WTC11 (cell line): ENCODE results near the gene PDZRN4. TPM values are rescaled to one million over a fixed set of nuclear protein-coding genes. Genes with fewer than 3 reads are reported as not detected.

ENCODE experiments used
- ATAC-seq: fragments of 200-7000 bp; cut with Tn5 transposase; 2 replicates; pipeline ENCODE4 v1.10.0; 2021; ENCODE audit warnings: mild to moderate bottlenecking, moderate library complexity
- CTCF ChIA-PET: fragments of 300-600 bp; sonication (Branson Sonifier 250); formaldehyde crosslinking; loops from one replicate; lab custom pipeline; 2021; ENCODE audit warnings: antibody characterized with exemption; lab: Charles Lee
- POLR2A ChIA-PET: fragments of 350-600 bp; sonication (Branson Sonifier 250); formaldehyde crosslinking; loops from one replicate; lab custom pipeline; 2021; ENCODE audit warnings: antibody characterized with exemption; lab: Charles Lee
- DNase-seq: peaks from one replicate; pipeline ENCODE4 v3.0.0; 2021; ENCODE audit warnings: low spot score
- H3K27ac Mint-ChIP-seq: 2 replicates; pipeline ENCODE4 v1.8.0; 2021; ENCODE audit warnings: mixed read lengths
- H3K27me3 Mint-ChIP-seq: 2 replicates; pipeline ENCODE4 v1.8.0; 2021; ENCODE audit warnings: low read depth, mild to moderate bottlenecking, moderate library complexity, mixed read lengths
- H3K36me3 Mint-ChIP-seq: 2 replicates; pipeline ENCODE4 v1.8.0; 2021; ENCODE audit warnings: mixed read lengths
- H3K4me1 Mint-ChIP-seq: 2 replicates; pipeline ENCODE4 v1.8.0; 2022; ENCODE audit warnings: mixed read lengths
- H3K4me3 Mint-ChIP-seq: 2 replicates; pipeline ENCODE4 v1.8.0; 2021; ENCODE audit warnings: mild to moderate bottlenecking, moderate library complexity, mixed read lengths
- H3K9me3 Mint-ChIP-seq: 2 replicates; pipeline ENCODE4 v1.8.0; 2021; ENCODE audit warnings: mixed read lengths
- AFF4 ChIP-seq: sonication (generic); formaldehyde crosslinking; IDR thresholded peaks from 2 replicates; pipeline ENCODE4 v1.8.1; 2023; ENCODE audit warnings: mild to moderate bottlenecking, missing genetic modification reagents, borderline replicate concordance
- ESRRA ChIP-seq: sonication (generic); formaldehyde crosslinking; IDR thresholded peaks from 2 replicates; pipeline ENCODE4 v1.8.1; 2022; ENCODE audit warnings: mild to moderate bottlenecking, missing genetic modification reagents, borderline replicate concordance
- ETV6 ChIP-seq: sonication (generic); formaldehyde crosslinking; IDR thresholded peaks from 2 replicates; pipeline ENCODE4 v1.8.1; 2022; ENCODE audit warnings: mild to moderate bottlenecking, missing genetic modification reagents
- FOXP1 ChIP-seq: sonication (generic); formaldehyde crosslinking; IDR thresholded peaks from 2 replicates; pipeline ENCODE4 v1.8.0; 2022; ENCODE audit warnings: missing genetic modification reagents, mild to moderate bottlenecking, moderate library complexity, borderline replicate concordance
- GTF2I ChIP-seq: fragments of 250-450 bp; sonication (Bioruptor Pico); conservative IDR thresholded peaks from 2 replicates; pipeline ENCODE4 v1.4.0; 2021; ENCODE audit warnings: mild to moderate bottlenecking
- IRF2 ChIP-seq: sonication (generic); formaldehyde crosslinking; IDR thresholded peaks from 2 replicates; pipeline ENCODE4 v1.8.0; 2022; ENCODE audit warnings: low read depth, missing genetic modification reagents, borderline replicate concordance
- JUN ChIP-seq: sonication (generic); formaldehyde crosslinking; IDR thresholded peaks from 2 replicates; pipeline ENCODE4 v1.8.0; 2023; ENCODE audit warnings: mild to moderate bottlenecking, missing genetic modification reagents
- PRRX2 ChIP-seq: fragments of 250-450 bp; sonication (Bioruptor Pico); IDR thresholded peaks from 2 replicates; pipeline ENCODE4 v1.8.0; 2021; ENCODE audit warnings: mild to moderate bottlenecking
- RELA ChIP-seq: sonication (generic); formaldehyde crosslinking; IDR thresholded peaks from 2 replicates; pipeline ENCODE4 v1.8.1; 2022; ENCODE audit warnings: missing genetic modification reagents, mild to moderate bottlenecking, borderline replicate concordance
- SOX15 ChIP-seq: fragments of 250-450 bp; sonication (Bioruptor Pico); IDR thresholded peaks from 2 replicates; pipeline ENCODE4 v1.9.0; 2021; ENCODE audit warnings: mild to moderate bottlenecking
- ZNF138 ChIP-seq: sonication (generic); formaldehyde crosslinking; conservative IDR thresholded peaks from 2 replicates; pipeline ENCODE4 v1.8.1; 2022; ENCODE audit warnings: mild to moderate bottlenecking, moderate library complexity, missing genetic modification reagents
- ZNF281 ChIP-seq: sonication (generic); formaldehyde crosslinking; IDR thresholded peaks from 2 replicates; pipeline ENCODE4 v1.8.0; 2023; ENCODE audit warnings: mild to moderate bottlenecking, missing genetic modification reagents
- ZNF396 ChIP-seq: fragments of 250-450 bp; sonication (Bioruptor Pico); IDR thresholded peaks from 2 replicates; pipeline ENCODE4 v1.8.0; 2021; ENCODE audit warnings: mild to moderate bottlenecking, moderate library complexity, borderline replicate concordance
- total RNA-seq: library from RNA; stranded (reverse); gene quantifications from 3 replicates; pipeline ENCODE4 v1.2.3, GENCODE V29; 2021
- TF ChIP-seq, protein P1 (sequence below): sonication (generic); formaldehyde crosslinking; conservative IDR thresholded peaks from 2 replicates; pipeline ENCODE4 v1.8.1; 2022; ENCODE audit warnings: mild to moderate bottlenecking, missing genetic modification reagents
- TF ChIP-seq, protein P2 (sequence below): sonication (generic); formaldehyde crosslinking; IDR thresholded peaks from 2 replicates; pipeline ENCODE4 v1.8.0; 2022; ENCODE audit warnings: missing genetic modification reagents
- TF ChIP-seq, protein P3 (sequence below): fragments of 250-450 bp; sonication (Bioruptor Pico); conservative IDR thresholded peaks from 2 replicates; pipeline ENCODE4 v1.9.0; 2021; ENCODE audit warnings: mild to moderate bottlenecking

The PDZRN4 gene
- total RNA-seq, 1 experiment from 2014 or later = 0.09 TPM

- Mint-ChIP-seq H3K9me3 (0 out of 2 replicates have a peak, but pooled peaks cover under 1% of the 10 kb centered on the region), H3K27me3 (no peaks in the 10 kb centered on the region), H3K4me1 (peaks cover 29% of the 10 kb centered on the region), H3K27ac (peak overlapping the region; percentile 6), H3K36me3 (no peaks in the 10 kb centered on the region), H3K4me3 (no peak overlapping the region)
- TF ChIP-seq, protein P1, sequence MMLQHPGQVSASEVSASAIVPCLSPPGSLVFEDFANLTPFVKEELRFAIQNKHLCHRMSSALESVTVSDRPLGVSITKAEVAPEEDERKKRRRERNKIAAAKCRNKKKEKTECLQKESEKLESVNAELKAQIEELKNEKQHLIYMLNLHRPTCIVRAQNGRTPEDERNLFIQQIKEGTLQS (CRISPR knock-in tag) = no peak
- no peak for TF ChIP-seq GTF2I (CRISPR knock-in tag)
- TF ChIP-seq ZNF138 (CRISPR knock-in tag) = no peak
- TF ChIP-seq ZNF396 (CRISPR knock-in tag) = no peak
- no peak for TF ChIP-seq ETV6 (CRISPR knock-in tag)
- TF ChIP-seq JUN (CRISPR knock-in tag) = no peak
- no peak for TF ChIP-seq FOXP1 (CRISPR knock-in tag)
- TF ChIP-seq SOX15 (CRISPR knock-in tag) = no peak
- TF ChIP-seq, protein P2, sequence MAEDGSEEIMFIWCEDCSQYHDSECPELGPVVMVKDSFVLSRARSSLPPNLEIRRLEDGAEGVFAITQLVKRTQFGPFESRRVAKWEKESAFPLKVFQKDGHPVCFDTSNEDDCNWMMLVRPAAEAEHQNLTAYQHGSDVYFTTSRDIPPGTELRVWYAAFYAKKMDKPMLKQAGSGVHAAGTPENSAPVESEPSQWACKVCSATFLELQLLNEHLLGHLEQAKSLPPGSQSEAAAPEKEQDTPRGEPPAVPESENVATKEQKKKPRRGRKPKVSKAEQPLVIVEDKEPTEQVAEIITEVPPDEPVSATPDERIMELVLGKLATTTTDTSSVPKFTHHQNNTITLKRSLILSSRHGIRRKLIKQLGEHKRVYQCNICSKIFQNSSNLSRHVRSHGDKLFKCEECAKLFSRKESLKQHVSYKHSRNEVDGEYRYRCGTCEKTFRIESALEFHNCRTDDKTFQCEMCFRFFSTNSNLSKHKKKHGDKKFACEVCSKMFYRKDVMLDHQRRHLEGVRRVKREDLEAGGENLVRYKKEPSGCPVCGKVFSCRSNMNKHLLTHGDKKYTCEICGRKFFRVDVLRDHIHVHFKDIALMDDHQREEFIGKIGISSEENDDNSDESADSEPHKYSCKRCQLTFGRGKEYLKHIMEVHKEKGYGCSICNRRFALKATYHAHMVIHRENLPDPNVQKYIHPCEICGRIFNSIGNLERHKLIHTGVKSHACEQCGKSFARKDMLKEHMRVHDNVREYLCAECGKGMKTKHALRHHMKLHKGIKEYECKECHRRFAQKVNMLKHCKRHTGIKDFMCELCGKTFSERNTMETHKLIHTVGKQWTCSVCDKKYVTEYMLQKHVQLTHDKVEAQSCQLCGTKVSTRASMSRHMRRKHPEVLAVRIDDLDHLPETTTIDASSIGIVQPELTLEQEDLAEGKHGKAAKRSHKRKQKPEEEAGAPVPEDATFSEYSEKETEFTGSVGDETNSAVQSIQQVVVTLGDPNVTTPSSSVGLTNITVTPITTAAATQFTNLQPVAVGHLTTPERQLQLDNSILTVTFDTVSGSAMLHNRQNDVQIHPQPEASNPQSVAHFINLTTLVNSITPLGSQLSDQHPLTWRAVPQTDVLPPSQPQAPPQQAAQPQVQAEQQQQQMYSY (CRISPR knock-in tag) = no peak
- DNase-seq (no peak), ATAC-seq (peak; percentile 53)
- CTCF ChIA-PET = interaction anchor here (0.6 kb wide), 1 partner anchor 11 kb away, joined by 3 read pairs; no protein-coding TSS in a partner anchor
- POLR2A ChIA-PET = no interaction called here
Measured at GRCh38 chr12:41327096-41327895, 139.2 kb downstream of the PDZRN4 start.

GRCh38 chr12:41333974-41334373 lies 145.9 kb downstream of the PDZRN4 start:
- POLR2A ChIA-PET = interaction anchor here (0.6 to 0.7 kb wide), 2 partner anchors 173 to 924 kb away, joined by 3 to 6 read pairs; no protein-coding TSS in a partner anchor
- H3K27me3 Mint-ChIP-seq = no peaks in the 10 kb centered on the region
- H3K4me3 Mint-ChIP-seq = peak overlapping the region; percentile 43
- H3K9me3 Mint-ChIP-seq = peaks cover 25% of the 10 kb centered on the region
- CTCF ChIA-PET = interaction anchor here (0.7 kb wide), 1 partner anchor 364 kb away, joined by 3 read pairs; no protein-coding TSS in a partner anchor
- H3K36me3 Mint-ChIP-seq = peaks cover 6% of the 10 kb centered on the region
- peaks cover 46% of the 10 kb centered on the region for H3K4me1 Mint-ChIP-seq
- ATAC-seq = peak; percentile 79
- TF ChIP-seq PRRX2 (CRISPR knock-in tag) (no peak), GTF2I (CRISPR knock-in tag) (no peak), SOX15 (CRISPR knock-in tag) (no peak)
- H3K27ac Mint-ChIP-seq = peak overlapping the region; percentile 75
- no peak for DNase-seq

GRCh38 chr12:41334390-41334789 lies 146.3 kb downstream of the PDZRN4 start:
- no peak for DNase-seq
- peaks cover 28% of the 10 kb centered on the region for H3K9me3 Mint-ChIP-seq
- H3K27ac Mint-ChIP-seq = peak overlapping the region; percentile 75; the same call in 1 of the 2 replicates
- ChIA-PET CTCF (interaction anchor here (0.7 kb wide), 1 partner anchor 364 kb away, joined by 3 read pairs; no protein-coding TSS in a partner anchor), POLR2A (interaction anchor here (0.6 to 0.7 kb wide), 2 partner anchors 173 to 924 kb away, joined by 3 to 6 read pairs; no protein-coding TSS in a partner anchor)
- H3K27me3 Mint-ChIP-seq = no peaks in the 10 kb centered on the region
- H3K4me3 Mint-ChIP-seq = peak overlapping the region; percentile 43
- ATAC-seq = no peak
- peaks cover 6% of the 10 kb centered on the region for H3K36me3 Mint-ChIP-seq
- H3K4me1 Mint-ChIP-seq = peaks cover 46% of the 10 kb centered on the region
- TF ChIP-seq PRRX2 (CRISPR knock-in tag) (no peak), RELA (CRISPR knock-in tag) (no peak), IRF2 (CRISPR knock-in tag) (no peak), ZNF281 (CRISPR knock-in tag) (no peak), SOX15 (CRISPR knock-in tag) (no peak), ESRRA (CRISPR knock-in tag) (no peak), AFF4 (CRISPR knock-in tag) (no peak)
- TF ChIP-seq, protein P3, sequence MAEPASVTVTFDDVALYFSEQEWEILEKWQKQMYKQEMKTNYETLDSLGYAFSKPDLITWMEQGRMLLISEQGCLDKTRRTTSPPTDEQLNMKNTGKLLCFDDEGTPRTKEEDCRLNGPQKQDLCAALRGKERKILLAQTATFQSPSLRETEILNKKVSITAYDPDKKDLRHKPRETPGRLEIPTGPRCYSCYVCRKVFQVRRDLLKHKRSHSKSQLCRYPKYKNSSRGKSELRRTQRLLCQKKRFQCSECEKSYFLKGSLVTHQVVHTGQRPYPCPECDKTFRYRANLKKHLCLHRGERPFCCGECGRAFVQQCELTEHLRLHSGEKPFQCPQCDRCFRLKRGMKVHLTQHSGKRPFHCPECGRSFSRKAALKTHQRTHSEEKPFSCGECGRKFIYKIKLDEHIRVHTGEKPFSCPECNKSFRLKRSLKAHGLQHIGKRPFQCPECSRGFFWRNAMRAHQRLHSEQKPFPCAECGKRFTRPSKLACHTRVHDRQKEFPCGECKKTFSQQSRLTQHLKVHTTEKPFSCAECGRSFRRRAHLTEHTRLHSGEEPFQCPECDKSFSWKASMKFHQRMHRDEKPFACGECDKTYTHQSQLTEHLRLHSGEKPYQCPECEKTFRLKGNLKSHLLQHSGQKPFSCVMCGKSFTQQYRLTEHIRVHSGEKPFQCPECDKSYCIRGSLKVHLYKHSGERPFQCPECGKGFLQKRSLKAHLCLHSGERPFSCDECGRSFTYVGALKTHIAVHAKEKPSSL (CRISPR knock-in tag) = no peak
